GM19240 (cell line): ENCODE measurements around the gene ZNF652.
"Not testable (repeated sequence)": the region's sequence is repeated elsewhere in the genome, so short reads cannot be mapped to it uniquely, and the experiment has no call there.

Source experiments
- DNase-seq: peaks from one replicate; pipeline ENCODE4 v3.0.0; 2011; ENCODE audit warnings: low spot score; ENCODE audit not compliant: insufficient read length

Gene ZNF652

GRCh38 chr17:49387498-49388289 lies 25.6 kb upstream of the ZNF652 start:
- no peak for DNase-seq

GRCh38 chr17:49386373-49386772 lies 24.3 kb upstream of the ZNF652 start:
- no peak for DNase-seq

GRCh38 chr17:49384951-49385350 lies 22.9 kb upstream of the ZNF652 start:
- DNase-seq, result no peak

GRCh38 chr17:49383060-49383459 lies 21.0 kb upstream of the ZNF652 start:
- no peak for DNase-seq

DNA sequence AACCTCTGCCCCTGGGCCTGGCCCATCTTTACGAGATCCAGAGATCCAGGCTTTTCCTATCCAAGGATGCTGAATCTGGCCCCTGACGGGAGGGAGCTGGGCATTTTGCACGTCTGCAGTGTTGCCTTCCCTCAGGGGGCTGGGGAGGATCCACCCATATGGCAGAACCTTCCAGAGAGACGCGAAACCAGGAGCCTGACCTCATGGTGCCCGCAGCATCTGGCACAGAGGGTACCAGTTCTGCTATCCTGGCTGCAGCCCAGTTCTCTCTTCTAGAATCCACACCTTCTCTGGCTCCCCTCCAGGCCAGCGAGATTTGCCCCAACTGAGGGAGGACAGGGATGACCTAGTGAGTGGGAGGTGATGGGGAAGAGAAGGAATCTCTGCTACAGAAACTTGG lies 20.5 kb upstream of the ZNF652 start:
- DNase-seq, result no peak

- no peak for DNase-seq
Observed at GRCh38 chr17:49381793-49382192, 19.7 kb upstream of the ZNF652 start.

DNA sequence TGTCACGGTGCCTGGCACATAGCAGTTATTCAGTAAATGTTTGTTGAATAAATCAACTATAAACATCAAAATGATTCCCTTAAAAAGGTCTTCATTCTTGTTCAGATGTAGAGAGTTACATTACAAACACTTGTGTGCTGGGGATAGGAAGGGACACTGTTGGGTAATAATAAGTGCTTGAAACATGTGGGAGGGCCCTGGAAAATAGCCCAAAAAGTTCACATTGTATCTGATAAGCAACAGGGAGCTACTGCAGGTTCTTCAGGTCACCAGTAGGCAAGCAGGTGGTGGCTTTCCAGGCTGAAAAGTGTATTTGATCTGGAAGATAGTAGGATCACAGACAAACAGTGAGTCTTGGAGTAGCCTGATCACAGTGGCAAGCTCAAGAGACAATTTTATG lies 19.0 kb upstream of the ZNF652 start:
- no peak for DNase-seq

GRCh38 chr17:49379926-49380325 lies 17.9 kb upstream of the ZNF652 start:
- no peak for DNase-seq

GRCh38 chr17:49378311-49378710 lies 16.3 kb upstream of the ZNF652 start:
- no peak for DNase-seq

- DNase-seq, result no peak
Observed at GRCh38 chr17:49375544-49375943, 13.5 kb upstream of the ZNF652 start.

DNA sequence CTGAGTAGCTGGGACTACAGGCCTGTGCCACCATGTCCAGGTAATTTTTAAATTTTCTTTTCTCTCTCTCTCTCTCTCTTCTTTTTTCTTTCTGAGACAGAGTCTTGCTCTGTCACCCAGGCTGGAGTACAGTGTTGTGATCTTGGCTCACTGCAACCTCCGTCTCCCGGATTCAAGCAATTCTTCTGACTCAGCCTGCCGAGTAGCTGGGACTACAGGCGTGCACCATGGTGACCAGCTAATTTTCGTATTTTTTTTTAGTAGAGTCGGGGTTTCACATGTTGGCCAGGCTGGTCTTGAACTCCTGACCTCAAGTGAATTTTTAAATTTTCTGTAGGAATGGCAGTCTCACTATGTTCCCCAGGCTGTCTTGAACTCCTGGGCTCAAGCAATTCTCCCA lies 11.1 kb upstream of the ZNF652 start:
- DNase-seq, result no peak

DNA sequence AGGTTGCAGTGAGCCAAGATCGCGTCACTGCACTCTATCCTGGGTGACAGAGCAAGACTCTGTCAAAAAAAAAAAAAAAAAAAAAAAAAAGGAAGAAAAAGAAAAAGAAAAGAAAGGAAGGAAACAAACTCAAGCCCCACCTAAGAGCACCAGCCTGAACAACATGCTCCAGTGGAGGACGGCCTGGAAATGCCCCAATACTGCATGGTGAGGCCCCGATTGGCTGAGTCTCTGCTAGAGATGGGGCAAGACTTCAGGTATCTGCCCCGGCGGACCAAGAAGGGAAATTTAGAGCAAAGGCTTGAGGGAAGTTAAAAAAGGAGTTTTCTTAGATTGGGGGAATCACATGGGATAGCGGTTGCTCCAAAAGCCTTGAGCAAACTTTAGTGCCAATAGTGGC lies 10.4 kb upstream of the ZNF652 start:
- no peak for DNase-seq

DNA sequence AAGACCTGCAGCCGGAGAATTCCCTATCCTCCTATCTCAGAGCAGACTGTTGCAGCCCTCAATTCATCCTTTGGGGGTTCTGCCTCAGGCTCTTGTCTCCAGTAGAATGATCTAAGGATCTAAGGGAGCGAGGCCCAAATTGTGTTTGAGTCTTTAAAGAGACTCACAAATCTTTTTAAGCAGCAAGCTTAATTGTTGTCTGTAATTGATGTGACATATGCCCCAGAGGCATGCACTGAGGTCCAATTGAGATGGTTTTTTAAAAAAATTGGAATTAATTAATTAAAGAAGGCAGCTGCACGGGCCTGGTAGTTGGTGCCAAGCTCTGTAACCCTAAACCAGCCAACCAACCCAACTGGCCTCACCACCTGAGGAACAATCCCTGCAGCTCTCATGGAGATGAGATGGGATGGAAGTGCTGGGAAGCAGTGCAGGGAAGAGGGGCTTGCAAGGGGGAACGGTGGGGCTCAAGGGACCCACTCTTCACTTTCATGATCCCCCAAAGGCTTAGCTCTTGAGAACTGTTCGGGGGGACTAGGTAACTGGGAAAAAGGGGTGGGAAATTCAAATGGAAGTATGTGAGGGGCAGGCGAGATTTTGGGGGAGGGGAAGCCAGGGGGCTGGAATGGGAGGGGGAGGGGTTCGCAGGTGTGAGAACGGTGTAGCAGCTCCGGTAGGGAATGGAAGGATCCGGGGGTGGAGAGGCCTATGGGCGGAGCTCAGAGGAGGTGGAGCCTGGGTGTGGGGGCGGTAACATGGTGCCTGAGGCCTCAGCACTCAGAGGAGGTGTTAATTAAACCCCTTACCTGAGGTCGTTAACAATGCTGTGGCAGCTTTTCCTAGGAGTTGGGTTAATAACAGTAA lies 9.2 kb upstream of the ZNF652 start:
- no peak for DNase-seq

DNA sequence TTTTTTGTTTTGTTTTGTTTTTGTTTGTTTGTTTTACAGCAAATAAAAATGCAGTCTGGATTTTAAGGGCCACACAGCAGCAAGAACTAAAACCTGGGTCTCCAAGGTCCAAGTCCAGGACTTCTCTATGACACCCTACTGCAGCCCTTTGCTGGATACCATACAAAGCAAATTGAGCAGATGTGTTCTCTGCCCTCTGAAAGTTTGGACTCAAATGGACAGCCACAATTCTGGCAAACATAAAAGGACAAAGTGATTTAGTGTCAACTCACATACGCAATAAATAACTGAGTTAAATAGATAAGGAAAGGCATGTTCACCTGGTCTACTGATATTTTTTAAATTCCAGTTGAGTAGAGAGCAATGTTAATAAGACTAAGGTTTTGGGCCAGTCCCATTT lies 7.7 kb upstream of the ZNF652 start:
- DNase-seq, result no peak

- no peak for DNase-seq
Observed at GRCh38 chr17:49369089-49369488, 7.0 kb upstream of the ZNF652 start.

DNA sequence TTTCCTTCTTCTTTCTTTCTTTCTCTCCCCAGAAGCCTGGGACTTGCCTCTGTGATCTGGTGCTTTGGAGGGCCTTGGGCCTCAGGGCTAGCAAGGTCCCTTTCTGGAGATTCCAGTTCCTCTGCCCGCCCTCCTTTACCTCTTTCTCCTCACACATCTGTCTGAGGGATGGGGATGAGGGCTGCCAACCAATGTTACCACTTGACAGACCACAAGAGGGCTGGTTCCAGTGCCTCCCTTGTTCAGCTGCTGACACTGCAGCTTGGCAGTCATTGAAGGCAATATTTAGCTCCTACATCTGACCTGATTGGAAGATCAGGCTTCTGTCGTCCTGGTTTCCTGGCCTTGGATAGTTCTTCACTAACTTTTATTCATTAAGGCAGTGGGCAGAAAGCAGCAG lies 3.6 kb upstream of the ZNF652 start:
- DNase-seq, result no peak

DNA sequence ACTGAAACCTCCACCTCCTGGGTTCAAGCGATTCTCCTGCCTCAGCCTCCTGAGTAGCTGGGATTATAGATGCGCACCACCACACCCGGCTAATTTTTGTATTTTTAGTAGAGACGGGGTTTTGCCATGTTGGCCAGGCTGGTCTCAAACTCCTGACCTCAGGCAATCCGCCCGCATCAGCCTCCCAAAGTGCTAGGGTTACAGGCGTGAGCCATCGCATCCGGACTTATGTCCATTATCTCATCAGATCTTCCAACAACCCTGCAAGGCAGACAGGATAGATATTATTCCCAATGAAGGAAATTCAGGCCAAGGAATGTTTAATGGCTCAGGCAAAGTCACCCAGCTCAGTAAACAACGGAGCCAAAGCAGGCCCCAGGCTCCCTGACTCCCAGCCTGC lies 3.1 kb upstream of the ZNF652 start:
- DNase-seq, result not testable (repeated sequence)

DNA sequence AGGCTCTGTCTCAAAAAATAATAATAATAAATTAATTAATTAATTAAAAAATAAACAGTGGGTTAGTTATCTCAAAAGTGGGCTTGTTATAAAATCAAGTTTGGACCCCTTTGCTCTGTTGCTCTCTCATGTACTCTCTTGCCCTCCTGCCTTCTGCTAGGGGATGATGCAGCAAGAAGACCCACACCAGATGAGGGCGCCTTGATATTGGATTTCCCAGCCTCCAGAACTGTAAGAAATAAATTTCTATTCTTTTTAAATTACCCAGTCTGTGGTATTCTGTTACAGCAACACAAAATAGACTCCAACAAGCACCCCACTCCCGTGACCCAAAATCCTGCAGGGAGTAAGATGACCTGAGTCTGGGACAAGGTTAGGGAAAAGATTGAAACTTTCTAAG lies 2.1 kb upstream of the ZNF652 start:
- DNase-seq, result no peak

DNA sequence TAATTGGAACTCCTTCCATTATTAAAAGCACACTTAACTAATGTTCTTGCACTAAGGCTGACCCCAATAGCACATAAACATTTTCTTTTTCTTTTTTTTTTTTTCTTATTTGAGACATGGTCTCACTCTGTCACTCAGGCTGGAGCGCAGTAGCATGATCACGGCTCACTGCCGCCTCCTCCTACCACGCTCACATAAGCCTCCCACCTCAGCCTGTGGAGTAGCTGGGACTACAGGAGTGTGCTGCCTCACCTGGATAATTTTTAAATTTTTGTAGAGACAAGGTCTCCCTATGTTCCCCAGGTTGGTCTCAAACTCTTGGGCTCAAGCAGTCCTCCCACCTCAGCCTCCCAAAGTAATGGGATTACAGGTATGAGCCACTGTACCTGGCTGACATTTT lies 1.2 kb upstream of the ZNF652 start:
- no peak for DNase-seq

DNA sequence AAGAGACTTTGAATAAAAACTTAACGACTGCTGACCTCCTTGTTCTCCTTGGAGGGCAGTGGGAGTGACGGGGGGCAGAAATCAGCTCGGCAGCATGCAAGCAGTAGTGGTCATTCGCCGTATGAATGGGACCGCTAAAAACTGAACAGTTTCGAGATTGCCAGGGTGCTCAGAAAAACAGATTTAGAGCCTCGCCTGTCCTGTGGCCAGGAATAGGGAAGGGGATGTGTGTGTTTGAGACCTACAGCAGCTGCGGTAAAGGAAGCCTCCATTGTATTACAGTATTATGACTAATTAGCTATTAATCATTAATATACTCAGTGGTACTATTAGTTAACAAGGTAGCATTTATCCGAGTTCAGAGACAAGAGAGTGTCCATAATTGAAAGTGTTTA lies 670 bp upstream of the ZNF652 start:
- no peak for DNase-seq

- DNase-seq, result no peak
Observed at GRCh38 chr17:49361129-49361901, 735 bp downstream of the ZNF652 start.

DNA sequence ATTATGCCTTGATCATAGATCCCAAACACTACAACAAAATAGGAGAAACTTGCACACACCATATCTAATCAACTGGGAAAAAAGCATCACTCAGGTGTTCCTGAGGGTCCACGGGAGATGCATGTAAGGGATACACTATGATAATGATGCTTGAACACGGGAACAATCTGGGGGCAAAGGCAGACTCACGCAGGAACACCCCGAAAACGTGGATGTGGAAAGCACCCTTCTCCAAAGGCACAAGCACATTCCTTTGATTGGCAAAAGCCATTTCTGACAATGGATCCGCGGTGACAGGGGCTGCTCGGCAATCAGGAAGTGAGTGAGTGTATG lies 1.3 kb downstream of the ZNF652 start:
- no peak for DNase-seq
